ENCODE data around the gene DCAF8.

GRCh38 chr1:160257411-160258015, 4.8 kb downstream of the DCAF8 start:
- TF ChIP-seq POLR2A (IDR thresholded peaks at IDR 0.05) (no peak), CTCF (IDR thresholded peaks at IDR 0.05) (no peak)
